IPS-11a (cell line): ENCODE data around the gene COL18A1.
"Not testable (repeated sequence)": the region's sequence is repeated elsewhere in the genome, so short reads cannot be mapped to it uniquely, and the experiment has no call there.

Experiments
- H3K4me3 ChIP-seq: one replicate; pipeline ENCODE4 v1.5.1; 2013; ENCODE audit warnings: low read depth, low read length, control low read depth

The COL18A1 gene

GRCh38 chr21:45550522-45551210 is 145.7 kb downstream of the COL18A1 start:
- no peak overlapping the region for H3K4me3 ChIP-seq

- no peak overlapping the region for H3K4me3 ChIP-seq
Measured at GRCh38 chr21:45551316-45551715, 146.4 kb downstream of the COL18A1 start.

DNA sequence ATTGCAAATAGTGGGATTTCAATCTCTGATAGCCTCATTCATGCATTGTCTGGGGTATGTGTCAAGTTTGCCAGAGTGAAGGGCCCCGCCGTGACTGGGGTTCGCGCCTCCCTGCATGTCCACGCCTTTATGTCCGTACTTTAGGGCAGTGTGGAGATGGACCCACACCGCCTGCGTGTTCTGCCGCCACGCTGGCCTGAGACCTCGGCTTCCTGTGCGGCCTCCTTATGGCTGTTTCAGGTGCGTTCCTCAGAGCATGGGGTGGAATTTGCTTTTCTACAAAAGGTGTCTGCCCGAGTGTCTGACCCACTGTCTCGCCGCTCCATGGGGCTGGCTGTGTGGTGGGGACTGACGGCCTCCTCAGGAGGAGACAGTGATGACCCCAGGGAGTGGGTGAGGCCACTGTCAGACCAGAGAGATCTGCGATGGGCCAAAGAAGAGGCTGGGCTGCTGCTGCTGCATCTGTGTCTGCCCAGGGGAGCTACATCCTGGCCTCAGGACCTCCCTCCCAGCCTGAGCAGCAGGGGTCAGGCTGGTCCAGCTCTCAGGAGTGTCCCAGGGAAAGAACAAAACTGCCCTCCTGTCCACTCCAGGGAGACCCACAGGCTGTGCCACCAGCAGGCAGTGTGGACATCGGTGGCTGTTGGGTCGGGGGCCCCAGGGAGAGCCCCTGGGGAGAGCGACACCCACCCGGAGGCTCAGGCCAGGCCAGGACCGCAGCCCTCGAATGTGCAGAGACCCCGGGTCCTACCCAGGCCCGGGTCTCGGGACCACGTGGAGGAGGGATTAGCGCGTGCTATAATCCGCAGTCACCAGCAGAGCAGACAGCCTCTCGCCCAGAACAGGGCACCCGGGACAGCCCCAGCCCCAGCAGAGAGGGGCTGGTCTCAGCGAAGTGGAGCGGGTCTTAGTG is 147.1 kb downstream of the COL18A1 start:
- H3K4me3 ChIP-seq = no peak overlapping the region

DNA sequence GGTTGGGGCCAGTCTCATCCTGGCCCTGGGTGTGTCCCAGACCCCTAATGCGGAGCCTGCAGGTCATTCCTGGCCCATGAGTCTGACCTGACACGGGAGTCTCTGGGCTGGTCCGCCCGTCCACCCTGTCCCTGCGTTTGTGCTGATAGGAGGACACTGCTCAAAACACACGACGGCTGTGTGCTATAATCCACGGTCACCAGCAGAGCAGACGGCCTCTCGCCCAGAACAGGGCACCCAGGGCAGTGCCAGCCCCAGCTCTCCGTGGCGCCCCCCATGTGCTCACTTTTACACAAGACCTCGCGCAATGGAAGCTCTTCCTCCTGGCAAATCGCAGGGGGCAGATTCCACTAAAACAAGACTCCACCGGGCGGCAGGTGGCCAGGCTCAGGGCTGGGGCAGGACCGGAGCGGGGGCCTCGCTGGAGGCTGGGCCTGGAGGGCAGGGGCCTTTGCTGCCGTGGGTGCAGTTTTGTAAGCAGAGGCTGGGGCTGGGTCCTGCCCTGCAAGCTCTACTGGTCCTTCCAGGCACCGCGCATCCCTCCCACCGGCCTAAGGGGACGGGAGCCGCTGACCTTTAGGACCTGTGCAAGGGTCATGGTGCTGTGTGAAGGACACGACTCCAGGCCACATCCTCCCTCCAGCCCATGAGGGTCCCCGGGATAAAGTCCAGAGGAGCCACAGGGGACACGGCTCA is 147.9 kb downstream of the COL18A1 start:
- H3K4me3 ChIP-seq = no peak overlapping the region

DNA sequence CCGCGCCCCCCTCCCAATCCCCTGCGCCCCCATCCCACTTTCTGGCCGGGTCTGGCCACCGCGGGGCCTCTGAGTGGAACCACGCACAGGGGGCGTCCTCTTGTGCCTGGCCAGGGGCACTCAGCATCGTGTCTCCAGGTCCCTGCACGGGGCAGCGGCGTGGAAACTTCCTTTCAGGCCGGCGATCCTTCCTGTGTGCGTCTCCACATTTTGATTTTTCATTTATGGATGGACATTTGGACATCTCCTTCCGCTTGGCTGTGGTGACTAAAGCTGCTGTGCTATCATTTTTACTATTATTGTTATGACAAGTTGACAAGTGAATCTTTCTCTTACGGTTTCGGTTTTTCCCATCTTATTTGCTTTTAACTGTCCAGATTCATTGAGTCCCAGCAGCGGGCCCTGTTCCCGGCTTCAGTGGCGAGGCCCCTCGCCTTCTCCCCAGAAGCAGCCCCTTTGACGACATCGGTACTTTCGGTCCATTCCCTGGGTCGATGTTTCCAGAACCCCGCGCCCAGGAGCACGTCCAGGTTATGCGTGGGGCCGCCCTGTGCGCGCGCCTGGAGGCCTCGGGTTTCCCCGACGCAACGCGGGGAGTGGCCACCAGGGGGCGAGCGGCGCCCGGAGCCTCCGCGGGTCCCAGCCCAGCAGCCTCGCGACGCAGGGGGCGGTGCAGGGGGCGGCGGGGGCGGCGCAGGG is 149.7 kb downstream of the COL18A1 start:
- no peak overlapping the region for H3K4me3 ChIP-seq

DNA sequence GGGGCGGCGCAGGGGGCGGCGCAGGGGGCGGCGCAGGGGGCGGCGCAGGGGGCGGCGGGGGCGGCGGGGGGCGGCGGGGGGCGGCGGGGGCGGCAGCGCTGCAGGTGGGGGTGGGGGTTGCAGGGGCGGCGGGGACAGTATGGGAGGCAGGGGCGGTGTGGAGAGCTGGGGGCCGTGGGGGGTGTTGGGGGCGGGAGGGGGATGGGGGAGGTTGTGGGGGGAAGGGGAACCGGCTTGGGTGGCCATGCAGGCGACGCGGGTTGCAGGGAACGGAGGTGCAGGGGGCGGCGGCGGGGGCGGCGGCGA is 150.2 kb downstream of the COL18A1 start:
- H3K4me3 ChIP-seq = no peak overlapping the region

DNA sequence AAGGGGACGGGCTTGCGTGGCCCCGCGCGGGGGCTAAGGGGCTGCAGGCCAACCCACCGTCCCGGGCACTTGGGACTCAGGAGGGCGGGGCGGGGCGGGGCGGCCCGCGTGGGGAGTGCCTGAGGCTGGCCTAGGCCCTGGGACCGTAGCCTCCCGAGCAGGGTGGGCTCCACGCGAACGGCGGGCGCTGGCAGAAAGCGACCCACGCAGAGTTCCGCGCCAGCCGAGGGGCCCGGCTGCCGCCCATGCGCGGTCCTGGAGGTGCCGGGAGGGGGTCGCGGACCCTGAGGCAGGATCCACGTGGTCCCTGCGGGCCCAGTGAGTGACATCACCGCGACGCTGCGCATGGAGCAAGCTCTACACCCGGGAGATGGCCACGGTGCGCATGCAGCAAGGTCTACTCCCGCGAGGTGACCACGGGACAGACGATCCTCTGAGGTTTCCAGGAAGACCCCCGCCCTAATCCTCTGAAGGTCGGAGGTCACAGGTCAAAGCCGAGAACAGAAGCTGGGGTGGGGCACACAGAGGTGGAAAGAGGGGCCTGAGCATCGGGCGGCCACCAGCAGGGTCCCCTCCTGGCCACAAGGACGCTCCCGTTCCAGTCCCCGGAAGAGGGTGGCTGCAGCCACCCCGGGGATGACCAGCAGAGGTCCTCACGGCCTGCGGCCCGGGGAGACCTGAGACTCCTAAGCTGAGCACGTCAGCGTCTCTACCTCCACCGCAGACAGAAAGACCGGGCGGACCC is 150.8 kb downstream of the COL18A1 start:
- peak overlapping the region; percentile 29 for H3K4me3 ChIP-seq

- no peak overlapping the region for H3K4me3 ChIP-seq
Measured at GRCh38 chr21:45556302-45556644, 151.3 kb downstream of the COL18A1 start.

GRCh38 chr21:45556645-45557615 is 152.0 kb downstream of the COL18A1 start:
- H3K4me3 ChIP-seq = no peak overlapping the region

- no peak overlapping the region for H3K4me3 ChIP-seq
Measured at GRCh38 chr21:45557616-45558043, 152.7 kb downstream of the COL18A1 start.

DNA sequence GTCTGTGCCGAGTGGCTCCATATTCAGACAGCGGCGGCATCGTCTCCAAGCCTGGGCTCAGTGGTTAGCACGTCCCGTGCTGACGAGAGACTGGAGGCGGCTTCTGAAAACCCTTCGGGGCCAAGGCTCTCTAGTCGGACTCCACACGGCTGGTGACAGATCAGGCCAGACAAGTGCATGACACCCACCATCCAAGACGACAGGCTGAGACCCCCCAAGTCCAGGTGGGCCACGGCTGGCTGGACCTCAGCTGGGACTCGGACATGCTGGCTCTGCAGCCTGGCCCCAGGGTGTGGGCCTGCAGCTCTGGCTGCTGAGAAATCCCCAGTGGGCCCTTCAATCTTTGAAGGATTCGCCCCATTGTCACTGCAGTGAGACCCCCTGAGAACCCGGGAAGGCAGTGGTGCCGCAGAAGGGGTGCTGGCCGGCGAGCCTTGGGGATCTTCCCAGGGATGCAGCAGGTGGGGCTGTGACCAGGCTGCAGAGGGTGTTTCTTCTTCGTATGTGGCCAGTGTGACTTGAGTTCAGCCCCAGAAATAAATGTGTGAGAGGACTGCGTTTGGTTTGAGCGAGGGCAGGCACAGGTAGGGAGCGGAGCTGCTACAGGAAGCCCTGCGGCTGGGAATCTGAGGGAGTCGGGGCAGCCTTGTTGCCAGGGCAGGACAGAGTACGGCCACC is 153.2 kb downstream of the COL18A1 start:
- no peak overlapping the region for H3K4me3 ChIP-seq

DNA sequence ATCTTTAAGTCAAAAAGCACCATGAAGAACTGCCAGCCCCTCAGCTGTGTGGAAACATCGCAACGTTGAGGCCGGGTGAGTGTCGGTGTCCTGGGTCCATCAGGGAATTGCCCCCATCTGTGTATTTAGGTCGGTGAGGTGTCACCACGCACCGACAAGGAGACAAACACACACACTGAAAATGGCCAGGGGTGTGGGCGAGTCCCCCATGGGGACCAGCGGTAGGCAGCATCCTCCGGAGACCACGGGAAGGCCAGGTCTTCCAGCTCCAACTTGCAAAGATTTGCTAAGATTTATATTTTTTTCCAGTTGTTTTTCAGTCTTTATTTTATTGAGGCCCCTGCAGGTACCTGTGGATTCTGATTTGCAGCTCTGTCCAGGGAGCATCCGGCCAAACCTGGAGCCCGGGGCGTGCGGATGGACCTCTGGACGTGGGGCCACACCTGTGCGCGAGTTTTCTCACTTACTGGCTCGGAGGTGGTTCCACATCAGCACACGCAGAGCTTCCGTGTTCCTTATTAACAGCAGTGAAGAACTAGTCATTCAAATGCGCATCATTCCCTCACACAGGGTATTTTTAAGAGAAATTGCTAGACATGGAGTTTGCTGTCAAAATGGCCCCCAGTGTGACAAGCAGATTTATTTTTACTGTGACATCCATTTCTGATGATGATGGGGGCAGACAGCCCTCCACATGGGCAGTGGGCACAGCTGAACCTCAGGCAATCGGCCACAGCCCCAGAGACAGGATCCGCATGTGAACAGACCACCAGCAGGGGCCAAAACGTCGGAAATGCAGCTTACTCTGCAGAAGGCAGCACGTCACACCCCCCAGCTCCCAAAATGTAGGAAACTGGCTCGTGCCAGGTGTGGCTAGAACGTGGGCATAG is 154.5 kb downstream of the COL18A1 start:
- no peak overlapping the region for H3K4me3 ChIP-seq

- H3K4me3 ChIP-seq = no peak overlapping the region
Measured at GRCh38 chr21:45560106-45561021, 155.4 kb downstream of the COL18A1 start.

GRCh38 chr21:45561241-45561640 is 156.3 kb downstream of the COL18A1 start:
- H3K4me3 ChIP-seq = not testable (repeated sequence)

DNA sequence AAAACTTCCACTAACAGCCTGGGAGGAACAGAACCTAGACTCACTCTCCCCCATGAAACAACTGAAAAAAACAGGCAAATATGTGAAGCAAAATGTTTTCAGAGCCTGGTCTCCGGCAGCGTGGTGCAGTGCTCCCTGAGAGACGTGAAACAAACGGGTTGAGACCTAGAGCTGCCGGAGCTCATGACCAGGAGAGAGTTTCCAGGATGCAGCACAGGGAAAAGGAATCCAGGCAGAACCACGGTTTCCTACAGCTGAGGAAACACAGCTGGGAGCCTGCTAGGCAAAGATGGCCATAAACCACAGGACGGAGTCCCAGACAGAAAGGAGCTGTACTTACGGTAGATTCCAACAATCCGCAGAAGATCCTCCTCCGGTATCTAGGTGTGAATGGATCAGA is 157.4 kb downstream of the COL18A1 start:
- H3K4me3 ChIP-seq = no peak overlapping the region

DNA sequence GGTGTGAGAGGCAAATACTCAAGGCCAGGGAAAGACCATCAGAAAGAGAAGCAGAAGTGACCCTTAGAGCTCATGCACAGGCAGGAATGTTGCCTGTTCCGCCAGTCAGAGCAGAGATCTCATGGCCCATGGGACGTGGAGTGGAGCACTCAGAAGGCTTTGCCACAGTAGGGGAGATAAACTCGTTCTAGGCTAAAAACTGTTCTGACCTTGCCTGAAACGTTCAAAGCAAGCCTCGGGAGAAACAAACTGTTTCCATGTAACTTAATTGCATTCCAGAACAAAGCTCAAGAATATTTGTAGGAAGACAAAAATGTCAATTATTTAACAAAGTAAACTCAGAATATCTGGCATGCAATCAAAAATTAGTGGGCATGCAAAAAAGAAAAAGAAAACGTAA is 158.0 kb downstream of the COL18A1 start:
- H3K4me3 ChIP-seq = no peak overlapping the region
